ENCODE data around the gene KLF4.

- no peak for TF ChIP-seq CTCF (IDR thresholded peaks at IDR 0.05)
- no peak for TF ChIP-seq REST (IDR thresholded peaks at IDR 0.05; ENCODE audit: insufficient read depth in 1 of 2, low read depth in 2 of 2, low read length in 1 of 2)
Observed at GRCh38 chr9:107466826-107467225, 22.7 kb downstream of the KLF4 start.

All from Panc1 (cell line).